SK-N-SH (cell line): ENCODE results near the gene DIS3L2.

Experiments
- CTCF ChIP-seq: fragments of 200-600 bp; sonication (generic); IDR thresholded peaks from 2 replicates; pipeline ENCODE4 v1.6.1; 2017; ENCODE audit warnings: antibody characterized with exemption, mild to moderate bottlenecking, moderate library complexity
- GABPA ChIP-seq: IDR thresholded peaks from 2 replicates; pipeline ENCODE4 v1.4.0; 2012; ENCODE audit warnings: low read depth, mild to moderate bottlenecking
- IRF3 ChIP-seq: fragments of 150-350 bp; IDR thresholded peaks from 2 replicates; pipeline ENCODE4 v1.6.1; 2016; ENCODE audit warnings: mild to moderate bottlenecking, low read depth, low read length
- JUND ChIP-seq: IDR thresholded peaks from 2 replicates; pipeline ENCODE4 v1.4.0; 2012
- NRF1 ChIP-seq: IDR thresholded peaks from 2 replicates; pipeline ENCODE4 v1.6.1; 2012; ENCODE audit warnings: low read depth, mild to moderate bottlenecking, low read length
- POLR2AphosphoS5 ChIP-seq: IDR thresholded peaks from 2 replicates; pipeline ENCODE4 v1.6.1; 2012; ENCODE audit warnings: low read depth, low read length
- RAD21 ChIP-seq: IDR thresholded peaks from 2 replicates; pipeline ENCODE4 v1.6.1; 2012; ENCODE audit warnings: mild to moderate bottlenecking, low read length
- REST ChIP-seq: IDR thresholded peaks from 2 replicates; pipeline ENCODE4 v1.6.1; 2012; ENCODE audit warnings: mild to moderate bottlenecking, low read depth, low read length, moderate library complexity
- RFX5 ChIP-seq: IDR thresholded peaks from 2 replicates; pipeline ENCODE4 v1.6.1; 2012; ENCODE audit warnings: mild to moderate bottlenecking, improper control_type of control experiment, low read length
- SIN3A ChIP-seq: IDR thresholded peaks from 2 replicates; pipeline ENCODE4 v1.6.1; 2012; ENCODE audit warnings: low read depth, mild to moderate bottlenecking, low read length, moderate library complexity, borderline replicate concordance
- YY1 ChIP-seq: IDR thresholded peaks from 2 replicates; pipeline ENCODE4 v1.4.0; 2012; ENCODE audit warnings: low read depth, mild to moderate bottlenecking
- ZBTB33 ChIP-seq: IDR thresholded peaks from 2 replicates; pipeline ENCODE4 v1.4.0; 2012; ENCODE audit warnings: low read depth, borderline replicate concordance

DNA sequence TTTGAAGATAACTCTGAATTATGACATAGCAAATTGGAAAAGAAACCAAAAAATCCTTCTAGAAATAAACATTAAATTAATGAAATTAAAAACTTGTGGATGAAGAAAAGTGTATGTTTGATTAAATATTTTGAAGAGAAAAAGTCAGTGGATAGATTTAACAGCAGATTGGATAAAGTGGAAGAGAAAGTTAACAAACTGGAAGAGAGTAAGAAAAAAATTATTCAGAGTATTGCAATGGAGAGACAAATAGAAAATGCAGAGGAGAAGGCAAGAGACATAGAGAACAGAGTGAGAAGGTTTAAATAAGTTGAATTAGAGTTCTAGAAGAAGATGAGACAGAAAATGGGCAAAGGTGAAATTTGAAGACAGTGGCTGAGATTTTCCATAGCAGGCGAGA, 162.8 kb downstream of the DIS3L2 start:
- TF ChIP-seq CTCF (no peak), REST (no peak), GABPA (no peak), RFX5 (no peak), YY1 (no peak), IRF3 (no peak), JUND (no peak), POLR2AphosphoS5 (no peak), RAD21 (no peak), NRF1 (no peak), ZBTB33 (no peak), SIN3A (no peak)
